HepG2 (cell line): Measurements from ENCODE around the gene SAPCD1. TPM values are rescaled to one million over a fixed set of nuclear protein-coding genes. Genes with fewer than 3 reads are reported as not detected.

Experiments used
- ELF1 ChIP-seq: sonication (generic); formaldehyde crosslinking; IDR thresholded peaks from 2 replicates; pipeline ENCODE4 v1.4.0; 2020; ENCODE audit warnings: missing genetic modification reagents
- SKI ChIP-seq: fragments of 450-650 bp; IDR thresholded peaks from one replicate; pipeline ENCODE4 v1.6.1; 2018; ENCODE audit warnings: mild to moderate bottlenecking; ENCODE audit not compliant: partially characterized antibody
- TEAD2 ChIP-seq: sonication (generic); formaldehyde crosslinking; IDR thresholded peaks from 2 replicates; pipeline ENCODE4 v1.9.0; 2021; ENCODE audit warnings: missing genetic modification reagents
- ZNF121 ChIP-seq: sonication (generic); formaldehyde crosslinking; IDR thresholded peaks from 2 replicates; pipeline ENCODE4 v1.5.0; 2020; ENCODE audit warnings: mild to moderate bottlenecking, missing genetic modification reagents
- ZNF484 ChIP-seq: sonication (generic); formaldehyde crosslinking; IDR thresholded peaks from 2 replicates; pipeline ENCODE4 v1.5.1; 2020; ENCODE audit warnings: mild to moderate bottlenecking, low read depth, missing genetic modification reagents, borderline replicate concordance
- ZSCAN30 ChIP-seq: sonication (generic); formaldehyde crosslinking; IDR thresholded peaks from 2 replicates; pipeline ENCODE4 v1.5.0; 2020; ENCODE audit warnings: mild to moderate bottlenecking, missing genetic modification reagents
- polyA plus RNA-seq, 8 experiments: library from polyadenylated mRNA; depleted of rRNA in 3 of 8; stranded (reverse) in 7 of 8; unstranded in 1 of 8; fragments of >200 nt; fragmentation: Illumina TruSeq in 4 of 8; extraction: Trizol in 4 of 8; gene quantifications; 2 replicates each; pipeline versions ENCODE4 v1.2.1 to v1.2.3, GENCODE V29; 2011 to 2016; ENCODE audit warnings: low read depth in 4 of 8, missing spikeins in 1 of 8, mixed read lengths in 1 of 8; ENCODE audit not compliant: insufficient read depth in 1 of 8
- total RNA-seq, 5 experiments: library from RNA; depleted of rRNA; stranded (reverse); fragments of >200 nt; fragmentation: Illumina TruSeq; extraction: Trizol; gene quantifications; 2 replicates each; pipeline ENCODE4 v1.2.3, GENCODE V29; 2016; ENCODE audit warnings: low read depth in 1 of 5
- TF ChIP-seq, protein P1 (sequence below): sonication (generic); formaldehyde crosslinking; IDR thresholded peaks from 2 replicates; pipeline ENCODE4 v1.4.0; 2020; ENCODE audit warnings: missing genetic modification reagents, borderline replicate concordance
- TF ChIP-seq, protein P2 (sequence below): sonication (generic); formaldehyde crosslinking; IDR thresholded peaks from 2 replicates; pipeline ENCODE4 v1.4.0; 2020; ENCODE audit warnings: missing genetic modification reagents, borderline replicate concordance
- TF ChIP-seq, protein P3 (sequence below): IDR thresholded peaks from 2 replicates; pipeline ENCODE4 v1.6.1; 2016; ENCODE audit warnings: low read depth, missing genetic modification reagents, missing compliant biosample characterization

The SAPCD1 gene
- total and polyA plus RNA-seq, 2 of the 13 experiments (the other 11 are each of a cell fraction or from before 2014, with no cell fraction given), result 2.5 to 3.9 TPM

DNA sequence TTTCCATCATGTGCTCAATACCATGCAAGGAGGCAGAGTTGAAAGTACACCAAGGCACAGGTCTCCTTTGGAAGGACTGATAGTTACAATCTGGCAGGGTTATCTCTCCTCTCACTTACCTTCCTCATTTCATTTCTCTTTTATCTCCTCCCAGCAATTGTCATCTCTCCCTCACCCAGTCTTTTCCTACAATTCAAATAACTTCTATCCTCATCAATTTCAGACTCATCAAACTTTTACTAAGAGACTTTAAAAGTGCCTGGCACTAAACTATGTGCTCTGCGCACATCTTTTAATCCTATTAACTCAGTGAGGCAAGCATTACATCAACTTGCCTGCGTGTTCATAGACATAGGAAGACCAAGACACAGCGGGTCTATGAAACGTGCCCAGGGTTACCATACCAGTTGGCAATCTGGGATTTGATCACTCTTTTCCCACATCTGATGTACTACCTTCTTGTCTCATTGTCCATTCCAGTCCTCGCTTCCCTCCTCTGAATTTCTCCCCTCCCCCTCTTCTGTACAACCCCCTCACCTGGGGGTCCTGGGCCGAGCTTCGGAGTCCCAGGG is 31.9 kb downstream of the SAPCD1 start (continued):
- TF ChIP-seq, protein P1, sequence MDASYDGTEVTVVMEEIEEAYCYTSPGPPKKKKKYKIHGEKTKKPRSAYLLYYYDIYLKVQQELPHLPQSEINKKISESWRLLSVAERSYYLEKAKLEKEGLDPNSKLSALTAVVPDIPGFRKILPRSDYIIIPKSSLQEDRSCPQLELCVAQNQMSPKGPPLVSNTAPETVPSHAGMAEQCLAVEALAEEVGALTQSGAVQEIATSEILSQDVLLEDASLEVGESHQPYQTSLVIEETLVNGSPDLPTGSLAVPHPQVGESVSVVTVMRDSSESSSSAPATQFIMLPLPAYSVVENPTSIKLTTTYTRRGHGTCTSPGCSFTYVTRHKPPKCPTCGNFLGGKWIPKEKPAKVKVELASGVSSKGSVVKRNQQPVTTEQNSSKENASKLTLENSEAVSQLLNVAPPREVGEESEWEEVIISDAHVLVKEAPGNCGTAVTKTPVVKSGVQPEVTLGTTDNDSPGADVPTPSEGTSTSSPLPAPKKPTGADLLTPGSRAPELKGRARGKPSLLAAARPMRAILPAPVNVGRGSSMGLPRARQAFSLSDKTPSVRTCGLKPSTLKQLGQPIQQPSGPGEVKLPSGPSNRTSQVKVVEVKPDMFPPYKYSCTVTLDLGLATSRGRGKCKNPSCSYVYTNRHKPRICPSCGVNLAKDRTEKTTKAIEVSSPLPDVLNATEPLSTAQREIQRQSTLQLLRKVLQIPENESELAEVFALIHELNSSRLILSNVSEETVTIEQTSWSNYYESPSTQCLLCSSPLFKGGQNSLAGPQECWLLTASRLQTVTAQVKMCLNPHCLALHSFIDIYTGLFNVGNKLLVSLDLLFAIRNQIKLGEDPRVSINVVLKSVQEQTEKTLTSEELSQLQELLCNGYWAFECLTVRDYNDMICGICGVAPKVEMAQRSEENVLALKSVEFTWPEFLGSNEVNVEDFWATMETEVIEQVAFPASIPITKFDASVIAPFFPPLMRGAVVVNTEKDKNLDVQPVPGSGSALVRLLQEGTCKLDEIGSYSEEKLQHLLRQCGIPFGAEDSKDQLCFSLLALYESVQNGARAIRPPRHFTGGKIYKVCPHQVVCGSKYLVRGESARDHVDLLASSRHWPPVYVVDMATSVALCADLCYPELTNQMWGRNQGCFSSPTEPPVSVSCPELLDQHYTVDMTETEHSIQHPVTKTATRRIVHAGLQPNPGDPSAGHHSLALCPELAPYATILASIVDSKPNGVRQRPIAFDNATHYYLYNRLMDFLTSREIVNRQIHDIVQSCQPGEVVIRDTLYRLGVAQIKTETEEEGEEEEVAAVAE (CRISPR knock-in tag), result no peak
- TF ChIP-seq ZSCAN30 (no peak), ELF1 (CRISPR knock-in tag) (no peak), TEAD2 (0 out of 2 replicates have a peak, but pooled peaks have one; percentile 40), ZNF121 (CRISPR knock-in tag) (no peak), ZNF484 (no peak), SKI (no peak)
- TF ChIP-seq, protein P2, sequence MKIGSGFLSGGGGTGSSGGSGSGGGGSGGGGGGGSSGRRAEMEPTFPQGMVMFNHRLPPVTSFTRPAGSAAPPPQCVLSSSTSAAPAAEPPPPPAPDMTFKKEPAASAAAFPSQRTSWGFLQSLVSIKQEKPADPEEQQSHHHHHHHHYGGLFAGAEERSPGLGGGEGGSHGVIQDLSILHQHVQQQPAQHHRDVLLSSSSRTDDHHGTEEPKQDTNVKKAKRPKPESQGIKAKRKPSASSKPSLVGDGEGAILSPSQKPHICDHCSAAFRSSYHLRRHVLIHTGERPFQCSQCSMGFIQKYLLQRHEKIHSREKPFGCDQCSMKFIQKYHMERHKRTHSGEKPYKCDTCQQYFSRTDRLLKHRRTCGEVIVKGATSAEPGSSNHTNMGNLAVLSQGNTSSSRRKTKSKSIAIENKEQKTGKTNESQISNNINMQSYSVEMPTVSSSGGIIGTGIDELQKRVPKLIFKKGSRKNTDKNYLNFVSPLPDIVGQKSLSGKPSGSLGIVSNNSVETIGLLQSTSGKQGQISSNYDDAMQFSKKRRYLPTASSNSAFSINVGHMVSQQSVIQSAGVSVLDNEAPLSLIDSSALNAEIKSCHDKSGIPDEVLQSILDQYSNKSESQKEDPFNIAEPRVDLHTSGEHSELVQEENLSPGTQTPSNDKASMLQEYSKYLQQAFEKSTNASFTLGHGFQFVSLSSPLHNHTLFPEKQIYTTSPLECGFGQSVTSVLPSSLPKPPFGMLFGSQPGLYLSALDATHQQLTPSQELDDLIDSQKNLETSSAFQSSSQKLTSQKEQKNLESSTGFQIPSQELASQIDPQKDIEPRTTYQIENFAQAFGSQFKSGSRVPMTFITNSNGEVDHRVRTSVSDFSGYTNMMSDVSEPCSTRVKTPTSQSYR (CRISPR knock-in tag), result peak; percentile 52
- TF ChIP-seq, protein P3, sequence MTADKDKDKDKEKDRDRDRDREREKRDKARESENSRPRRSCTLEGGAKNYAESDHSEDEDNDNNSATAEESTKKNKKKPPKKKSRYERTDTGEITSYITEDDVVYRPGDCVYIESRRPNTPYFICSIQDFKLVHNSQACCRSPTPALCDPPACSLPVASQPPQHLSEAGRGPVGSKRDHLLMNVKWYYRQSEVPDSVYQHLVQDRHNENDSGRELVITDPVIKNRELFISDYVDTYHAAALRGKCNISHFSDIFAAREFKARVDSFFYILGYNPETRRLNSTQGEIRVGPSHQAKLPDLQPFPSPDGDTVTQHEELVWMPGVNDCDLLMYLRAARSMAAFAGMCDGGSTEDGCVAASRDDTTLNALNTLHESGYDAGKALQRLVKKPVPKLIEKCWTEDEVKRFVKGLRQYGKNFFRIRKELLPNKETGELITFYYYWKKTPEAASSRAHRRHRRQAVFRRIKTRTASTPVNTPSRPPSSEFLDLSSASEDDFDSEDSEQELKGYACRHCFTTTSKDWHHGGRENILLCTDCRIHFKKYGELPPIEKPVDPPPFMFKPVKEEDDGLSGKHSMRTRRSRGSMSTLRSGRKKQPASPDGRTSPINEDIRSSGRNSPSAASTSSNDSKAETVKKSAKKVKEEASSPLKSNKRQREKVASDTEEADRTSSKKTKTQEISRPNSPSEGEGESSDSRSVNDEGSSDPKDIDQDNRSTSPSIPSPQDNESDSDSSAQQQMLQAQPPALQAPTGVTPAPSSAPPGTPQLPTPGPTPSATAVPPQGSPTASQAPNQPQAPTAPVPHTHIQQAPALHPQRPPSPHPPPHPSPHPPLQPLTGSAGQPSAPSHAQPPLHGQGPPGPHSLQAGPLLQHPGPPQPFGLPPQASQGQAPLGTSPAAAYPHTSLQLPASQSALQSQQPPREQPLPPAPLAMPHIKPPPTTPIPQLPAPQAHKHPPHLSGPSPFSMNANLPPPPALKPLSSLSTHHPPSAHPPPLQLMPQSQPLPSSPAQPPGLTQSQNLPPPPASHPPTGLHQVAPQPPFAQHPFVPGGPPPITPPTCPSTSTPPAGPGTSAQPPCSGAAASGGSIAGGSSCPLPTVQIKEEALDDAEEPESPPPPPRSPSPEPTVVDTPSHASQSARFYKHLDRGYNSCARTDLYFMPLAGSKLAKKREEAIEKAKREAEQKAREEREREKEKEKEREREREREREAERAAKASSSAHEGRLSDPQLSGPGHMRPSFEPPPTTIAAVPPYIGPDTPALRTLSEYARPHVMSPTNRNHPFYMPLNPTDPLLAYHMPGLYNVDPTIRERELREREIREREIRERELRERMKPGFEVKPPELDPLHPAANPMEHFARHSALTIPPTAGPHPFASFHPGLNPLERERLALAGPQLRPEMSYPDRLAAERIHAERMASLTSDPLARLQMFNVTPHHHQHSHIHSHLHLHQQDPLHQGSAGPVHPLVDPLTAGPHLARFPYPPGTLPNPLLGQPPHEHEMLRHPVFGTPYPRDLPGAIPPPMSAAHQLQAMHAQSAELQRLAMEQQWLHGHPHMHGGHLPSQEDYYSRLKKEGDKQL (CRISPR knock-in tag), result no peak
